HepG2 (cell line): ENCODE measurements around the gene TXNDC11. TPM values are rescaled to one million over a fixed set of nuclear protein-coding genes. Genes with fewer than 3 reads are reported as not detected.
A peak's percentile ranks its signal among the peaks of the same experiment; 100 is the strongest.

ENCODE experiments used
- CENPT ChIP-seq: sonication (generic); formaldehyde crosslinking; IDR thresholded peaks from 2 replicates; pipeline ENCODE4 v1.8.0; 2022; ENCODE audit warnings: low read depth, mild to moderate bottlenecking, moderate library complexity, missing genetic modification reagents
- CREM ChIP-seq, 2 experiments: sonication (generic) in 1 of 2; formaldehyde crosslinking in 1 of 2; IDR thresholded peaks; 2 replicates each; pipeline versions ENCODE4 v1.4.0 to v1.6.1; 2016 to 2020; ENCODE audit warnings: antibody characterized with exemption in 1 of 2, mild to moderate bottlenecking in 1 of 2, missing genetic modification reagents in 1 of 2
- ELF4 ChIP-seq: sonication (generic); formaldehyde crosslinking; IDR thresholded peaks from 2 replicates; pipeline ENCODE4 v1.5.0; 2020; ENCODE audit warnings: missing genetic modification reagents, mild to moderate bottlenecking, moderate library complexity, borderline replicate concordance
- GATAD2A ChIP-seq: IDR thresholded peaks from 2 replicates; pipeline ENCODE4 v1.6.1; 2016
- GPN1 ChIP-seq: sonication (generic); formaldehyde crosslinking; IDR thresholded peaks from 2 replicates; pipeline ENCODE4 v1.5.1; 2020; ENCODE audit warnings: missing genetic modification reagents, borderline replicate concordance
- HNRNPLL ChIP-seq: fragments of 200-400 bp; formaldehyde crosslinking; IDR thresholded peaks from 2 replicates; pipeline ENCODE4 v1.6.1; 2017; ENCODE audit warnings: mild to moderate bottlenecking, low read depth, low read length; ENCODE audit not compliant: poor library complexity, severe bottlenecking
- JDP2 ChIP-seq: sonication (generic); formaldehyde crosslinking; IDR thresholded peaks from 2 replicates; pipeline ENCODE4 v1.8.1; 2022; ENCODE audit warnings: missing genetic modification reagents, borderline replicate concordance
- KDM5A ChIP-seq: fragments of 200-600 bp; sonication (generic); IDR thresholded peaks from 2 replicates; pipeline ENCODE4 v1.7.0; 2018; ENCODE audit warnings: antibody characterized with exemption, mild to moderate bottlenecking, low read length, borderline replicate concordance
- MED13 ChIP-seq: sonication (generic); formaldehyde crosslinking; IDR thresholded peaks from 2 replicates; pipeline ENCODE4 v1.5.0; 2020; ENCODE audit warnings: missing genetic modification reagents
- MIER3 ChIP-seq: IDR thresholded peaks from 2 replicates; pipeline ENCODE4 v1.6.1; 2016; ENCODE audit warnings: missing compliant biosample characterization, borderline replicate concordance
- NFATC3 ChIP-seq: sonication (generic); formaldehyde crosslinking; IDR thresholded peaks from 2 replicates; pipeline ENCODE4 v1.5.1; 2020; ENCODE audit warnings: mild to moderate bottlenecking, missing genetic modification reagents
- PITX1 ChIP-seq: sonication (generic); formaldehyde crosslinking; IDR thresholded peaks from 2 replicates; pipeline ENCODE4 v1.5.1; 2020; ENCODE audit warnings: mild to moderate bottlenecking, missing genetic modification reagents
- RAD21 ChIP-seq: fragments of 450-650 bp; formaldehyde crosslinking; IDR thresholded peaks from 2 replicates; pipeline ENCODE4 v1.5.0; 2020; ENCODE audit warnings: mild to moderate bottlenecking
- RXRA ChIP-seq: sonication (generic); formaldehyde crosslinking; IDR thresholded peaks from 2 replicates; pipeline ENCODE4 v1.5.1; 2020; ENCODE audit warnings: missing genetic modification reagents
- SRY ChIP-seq: sonication (generic); formaldehyde crosslinking; IDR thresholded peaks from 2 replicates; pipeline ENCODE4 v1.8.0; 2022; ENCODE audit warnings: mild to moderate bottlenecking, missing genetic modification reagents
- ZFAT ChIP-seq: sonication (generic); formaldehyde crosslinking; conservative IDR thresholded peaks from 2 replicates; pipeline ENCODE4 v1.8.1; 2023; ENCODE audit warnings: missing genetic modification reagents, inconsistent platforms
- ZFY ChIP-seq: sonication (generic); formaldehyde crosslinking; IDR thresholded peaks from 2 replicates; pipeline ENCODE4 v1.4.0; 2020; ENCODE audit warnings: missing genetic modification reagents
- ZNF20 ChIP-seq: sonication (generic); formaldehyde crosslinking; IDR thresholded peaks from 2 replicates; pipeline ENCODE4 v1.4.0; 2020; ENCODE audit warnings: mild to moderate bottlenecking, moderate library complexity, missing genetic modification reagents
- ZNF407 ChIP-seq: sonication (generic); formaldehyde crosslinking; IDR thresholded peaks from one replicate; pipeline ENCODE4 v1.5.1; 2020; ENCODE audit warnings: mild to moderate bottlenecking, missing genetic modification reagents; ENCODE audit errors: not compliant biosample characterization
- ZNF510 ChIP-seq: sonication (generic); formaldehyde crosslinking; IDR thresholded peaks from 2 replicates; pipeline ENCODE4 v1.4.0; 2020; ENCODE audit warnings: low read depth, mild to moderate bottlenecking, missing genetic modification reagents
- ZNF598 ChIP-seq: sonication (generic); formaldehyde crosslinking; IDR thresholded peaks from 2 replicates; pipeline ENCODE4 v1.5.1; 2020; ENCODE audit warnings: mild to moderate bottlenecking, missing genetic modification reagents, borderline replicate concordance
- ZNF777 ChIP-seq: sonication (generic); formaldehyde crosslinking; IDR thresholded peaks from 2 replicates; pipeline ENCODE4 v1.4.0; 2020; ENCODE audit warnings: missing genetic modification reagents
- polyA plus RNA-seq, 8 experiments: library from polyadenylated mRNA; depleted of rRNA in 3 of 8; stranded (reverse) in 7 of 8; unstranded in 1 of 8; fragments of >200 nt; fragmentation: Illumina TruSeq in 4 of 8; extraction: Trizol in 4 of 8; gene quantifications; 2 replicates each; pipeline versions ENCODE4 v1.2.1 to v1.2.3, GENCODE V29; 2011 to 2016; ENCODE audit warnings: low read depth in 4 of 8, missing spikeins in 1 of 8, mixed read lengths in 1 of 8; ENCODE audit not compliant: insufficient read depth in 1 of 8
- total RNA-seq, 5 experiments: library from RNA; depleted of rRNA; stranded (reverse); fragments of >200 nt; fragmentation: Illumina TruSeq; extraction: Trizol; gene quantifications; 2 replicates each; pipeline ENCODE4 v1.2.3, GENCODE V29; 2016; ENCODE audit warnings: low read depth in 1 of 5

TXNDC11 gene
- total and polyA plus RNA-seq, 2 of the 13 experiments (the other 11 are each of a cell fraction or from before 2014, with no cell fraction given), result 74.9 to 123 TPM

- TF ChIP-seq ZNF407 (no peak), ZFY (no peak), HNRNPLL (peak; percentile 19), RAD21 (CRISPR knock-in tag) (no peak), ZNF20 (no peak), ELF4 (no peak), ZNF510 (CRISPR knock-in tag) (no peak), RXRA (CRISPR knock-in tag) (no peak), MIER3 (CRISPR knock-in tag) (no peak), SRY (CRISPR knock-in tag) (no peak; the same call in 1 of the 2 replicates), GPN1 (CRISPR knock-in tag) (no peak), ZNF598 (no peak), NFATC3 (CRISPR knock-in tag) (no peak), JDP2 (CRISPR knock-in tag) (no peak), ZNF777 (CRISPR knock-in tag) (no peak), MED13 (CRISPR knock-in tag) (no peak), CREM (IDR thresholded peaks at IDR 0.05) (no peak), CREM (CRISPR knock-in tag; IDR thresholded peaks at IDR 0.05) (no peak), PITX1 (CRISPR knock-in tag) (no peak), ZFAT (CRISPR knock-in tag) (no peak), GATAD2A (CRISPR knock-in tag) (no peak), KDM5A (no peak), CENPT (CRISPR knock-in tag) (no peak)
Measured at GRCh38 chr16:11658896-11659708, 83.6 kb downstream of the TXNDC11 start (continued).
